Hepatocyte (in vitro differentiated cells): ENCODE data around the gene TBC1D20. TPM values are rescaled to one million over a fixed set of nuclear protein-coding genes. Genes with fewer than 3 reads are reported as not detected.

Experiments
- DNase-seq: peaks from one replicate; pipeline ENCODE4 v3.0.0-alpha.2; 2016; ENCODE audit warnings: low spot score
- H2AFZ ChIP-seq: fragments of 200-600 bp; sonication (generic); 2 replicates; pipeline ENCODE4 v1.6.0; 2016; ENCODE audit warnings: antibody characterized with exemption, mild to moderate bottlenecking
- H3K27ac ChIP-seq: fragments of 200-600 bp; sonication (generic); 2 replicates; pipeline ENCODE4 v1.5.1; 2016; ENCODE audit warnings: mild to moderate bottlenecking
- H3K27me3 ChIP-seq: fragments of 200-600 bp; sonication (generic); 2 replicates; pipeline ENCODE4 v1.6.1; 2016
- H3K36me3 ChIP-seq: fragments of 200-600 bp; sonication (generic); replicated peaks from 2 replicates; pipeline ENCODE4 v1.5.1; 2016; ENCODE audit warnings: low read depth; ENCODE audit not compliant: insufficient read depth
- H3K4me1 ChIP-seq: fragments of 200-600 bp; sonication (generic); 2 replicates; pipeline ENCODE4 v1.5.1; 2016; ENCODE audit warnings: mild to moderate bottlenecking, moderate library complexity; ENCODE audit not compliant: insufficient read depth
- H3K4me2 ChIP-seq: fragments of 200-600 bp; sonication (generic); 2 replicates; pipeline ENCODE4 v1.6.0; 2016
- H3K4me3 ChIP-seq: fragments of 200-600 bp; sonication (generic); 2 replicates; pipeline ENCODE4 v1.5.1; 2016; ENCODE audit warnings: mild to moderate bottlenecking
- H3K79me2 ChIP-seq: fragments of 200-600 bp; sonication (generic); 2 replicates; pipeline ENCODE4 v1.6.0; 2017; ENCODE audit warnings: mild to moderate bottlenecking
- H3K9me2 ChIP-seq: fragments of 200-600 bp; sonication (generic); replicated peaks from 2 replicates; pipeline ENCODE4 v1.6.0; 2017; ENCODE audit warnings: mild to moderate bottlenecking; ENCODE audit not compliant: insufficient read depth
- H3K9me3 ChIP-seq: fragments of 200-600 bp; sonication (generic); 2 replicates; pipeline ENCODE4 v1.5.1; 2016; ENCODE audit warnings: low read depth, mild to moderate bottlenecking
- H4K20me1 ChIP-seq: fragments of 200-600 bp; sonication (generic); 2 replicates; pipeline ENCODE4 v1.6.0; 2016; ENCODE audit warnings: mild to moderate bottlenecking; ENCODE audit not compliant: insufficient read depth, poor library complexity, severe bottlenecking
- CTCF ChIP-seq: fragments of 200-600 bp; sonication (generic); IDR thresholded peaks from 2 replicates; pipeline ENCODE4 v1.5.1; 2016; ENCODE audit warnings: antibody characterized with exemption, mild to moderate bottlenecking; ENCODE audit not compliant: poor library complexity
- EZH2 ChIP-seq: fragments of 200-600 bp; sonication (generic); IDR thresholded peaks from 2 replicates; pipeline ENCODE4 v1.6.1; 2016; ENCODE audit warnings: antibody characterized with exemption, mild to moderate bottlenecking, borderline replicate concordance
- EZH2phosphoT487 ChIP-seq: fragments of 200-600 bp; sonication (generic); IDR thresholded peaks from one replicate; pipeline ENCODE4 v1.6.1; 2018; ENCODE audit warnings: antibody characterized with exemption, mild to moderate bottlenecking, low read depth, moderate library complexity; ENCODE audit not compliant: unreplicated experiment, severe bottlenecking
- WGBS: methylation state at CpG from one replicate; pipeline ENCODE4 v1.1.6; 2016; ENCODE audit warnings: low lambda C conversion rate; ENCODE audit errors: missing lambda C conversion rate; 5-methylcytosine and 5-hydroxymethylcytosine counted together
- polyA plus RNA-seq: library from polyadenylated mRNA; unstranded; fragments of >200 nt; fragmentation: Nextera tagmentation; extraction: Ambion mirVana; gene quantifications from 2 replicates; pipeline ENCODE4 v1.2.1, GENCODE V29; 2016
- total RNA-seq: library from RNA; depleted of rRNA; stranded (reverse); fragments of >200 nt; gene quantifications from 2 replicates; pipeline ENCODE4 v1.2.3, GENCODE V29; 2014

TBC1D20 gene
- total and polyA plus RNA-seq, 2 experiments from 2014 or later = 32.8 to 35.8 TPM

- Histone ChIP-seq H3K27me3 (no peaks in the 10 kb centered on the region), H3K79me2 (peaks cover 2% of the 10 kb centered on the region), H3K4me1 (no peaks in the 10 kb centered on the region), H3K36me3 (no peaks in the 10 kb centered on the region), H3K9me3 (no peaks in the 10 kb centered on the region), H3K27ac (no peak overlapping the region), H3K4me2 (no peak overlapping the region), H4K20me1 (no peaks in the 10 kb centered on the region), H2AFZ (no peak overlapping the region), H3K9me2 (no peaks in the 10 kb centered on the region), H3K4me3 (no peak overlapping the region)
- TF ChIP-seq CTCF = no peak
- no peak for TF ChIP-seq EZH2phosphoT487
- TF ChIP-seq EZH2 = no peak
- 98% methylated on average over 2 of the region's 2 CpGs for WGBS
- no peak for DNase-seq
These were observed 35.6 kb upstream of the TBC1D20 start for GRCh38 chr20:497979-498378.

- H3K4me3 ChIP-seq = no peak overlapping the region
- WGBS = 62% methylated on average over 2 of the region's 2 CpGs
- H3K79me2 ChIP-seq = peaks cover 2% of the 10 kb centered on the region
- no peaks in the 10 kb centered on the region for H3K36me3 ChIP-seq
- H3K9me3 ChIP-seq = no peaks in the 10 kb centered on the region
- DNase-seq = no peak
- no peaks in the 10 kb centered on the region for H4K20me1 ChIP-seq
- H2AFZ ChIP-seq = no peak overlapping the region
- no peak overlapping the region for H3K4me2 ChIP-seq
- no peaks in the 10 kb centered on the region for H3K9me2 ChIP-seq
- TF ChIP-seq EZH2 (no peak), EZH2phosphoT487 (no peak), CTCF (no peak)
- no peaks in the 10 kb centered on the region for H3K27me3 ChIP-seq
- no peaks in the 10 kb centered on the region for H3K4me1 ChIP-seq
- H3K27ac ChIP-seq = peak overlapping the region; percentile 67
These were observed 33.9 kb upstream of the TBC1D20 start for GRCh38 chr20:496126-496696.

GRCh38 chr20:492159-492558 lies 29.8 kb upstream of the TBC1D20 start:
- H3K36me3 ChIP-seq = no peaks in the 10 kb centered on the region
- 88% methylated on average over 5 of the region's 5 CpGs for WGBS
- H3K4me3 ChIP-seq = no peak overlapping the region
- no peak overlapping the region for H2AFZ ChIP-seq
- H3K79me2 ChIP-seq = peaks cover 2% of the 10 kb centered on the region
- no peaks in the 10 kb centered on the region for H3K9me2 ChIP-seq
- H3K27me3 ChIP-seq = no peaks in the 10 kb centered on the region
- no peaks in the 10 kb centered on the region for H4K20me1 ChIP-seq
- no peaks in the 10 kb centered on the region for H3K9me3 ChIP-seq
- H3K4me1 ChIP-seq = no peaks in the 10 kb centered on the region
- TF ChIP-seq CTCF (no peak), EZH2phosphoT487 (no peak), EZH2 (no peak)
- no peak for DNase-seq
- no peak overlapping the region for H3K4me2 ChIP-seq
- no peak overlapping the region for H3K27ac ChIP-seq
